Stimulated activated CD4-positive, alpha-beta T cell treated with anti-CD3 and anti-CD28 coated beads, Interleukin-2, amount 100 ng/mL, for 48 hours (primary cell): ENCODE data around the gene PADI2.

Experiments
- DNase-seq, 2 donors: peaks; one replicate each; pipeline ENCODE4 v3.0.0-alpha.2; 2020

PADI2 gene

GRCh38 chr1:17119076-17119772 lies at the start of gene PADI2:
Gene PADI2, minus strand, starts transcription at chr1:17119451. Its CDS starts 80 bp downstream, at chr1:17119371.
- DNase-seq: peak; percentile 58 to 63

- DNase-seq: no peak
Measured at GRCh38 chr1:17168091-17168876, 49.0 kb upstream of the PADI2 start.

- DNase-seq: no peak
Measured at GRCh38 chr1:17167786-17168090, 48.5 kb upstream of the PADI2 start.

GRCh38 chr1:17167041-17167785 lies 48.0 kb upstream of the PADI2 start:
- no peak for DNase-seq

- DNase-seq: no peak
Measured at GRCh38 chr1:17165823-17166222, 46.6 kb upstream of the PADI2 start.

GRCh38 chr1:17163789-17164666 lies 44.8 kb upstream of the PADI2 start:
- DNase-seq: no peak

- no peak for DNase-seq
Measured at GRCh38 chr1:17163371-17163770, 44.1 kb upstream of the PADI2 start.

GRCh38 chr1:17162941-17163340 lies 43.7 kb upstream of the PADI2 start:
- DNase-seq: no peak

- no peak for DNase-seq
Measured at GRCh38 chr1:17161926-17162800, 42.9 kb upstream of the PADI2 start.

GRCh38 chr1:17161137-17161740 lies 42.0 kb upstream of the PADI2 start:
- DNase-seq: no peak

- no peak for DNase-seq
Measured at GRCh38 chr1:17158961-17159360, 39.7 kb upstream of the PADI2 start.

GRCh38 chr1:17156108-17156507 lies 36.9 kb upstream of the PADI2 start:
- no peak for DNase-seq

GRCh38 chr1:17155257-17155920 lies 36.1 kb upstream of the PADI2 start:
- DNase-seq: no peak

- DNase-seq: no peak
Measured at GRCh38 chr1:17149771-17150170, 30.5 kb upstream of the PADI2 start.

- no peak for DNase-seq
Measured at GRCh38 chr1:17148950-17149608, 29.8 kb upstream of the PADI2 start.

GRCh38 chr1:17145648-17146047 lies 26.4 kb upstream of the PADI2 start:
- no peak for DNase-seq

- no peak for DNase-seq
Measured at GRCh38 chr1:17143760-17144159, 24.5 kb upstream of the PADI2 start.

GRCh38 chr1:17141441-17142197 lies 22.4 kb upstream of the PADI2 start:
- DNase-seq: no peak

GRCh38 chr1:17140279-17140678 lies 21.0 kb upstream of the PADI2 start:
- no peak for DNase-seq
